ENCODE measurements around the gene PPFIBP1.

Gene PPFIBP1

GRCh38 chr12:27513155-27513824 is 10.7 kb upstream of the PPFIBP1 start:
- DNase-seq (ENCODE audit: low read depth in 2 of 2) = no peak

GRCh38 chr12:27515671-27516070 is 8.3 kb upstream of the PPFIBP1 start:
- no peak for DNase-seq (ENCODE audit: low read depth in 2 of 2)

DNA sequence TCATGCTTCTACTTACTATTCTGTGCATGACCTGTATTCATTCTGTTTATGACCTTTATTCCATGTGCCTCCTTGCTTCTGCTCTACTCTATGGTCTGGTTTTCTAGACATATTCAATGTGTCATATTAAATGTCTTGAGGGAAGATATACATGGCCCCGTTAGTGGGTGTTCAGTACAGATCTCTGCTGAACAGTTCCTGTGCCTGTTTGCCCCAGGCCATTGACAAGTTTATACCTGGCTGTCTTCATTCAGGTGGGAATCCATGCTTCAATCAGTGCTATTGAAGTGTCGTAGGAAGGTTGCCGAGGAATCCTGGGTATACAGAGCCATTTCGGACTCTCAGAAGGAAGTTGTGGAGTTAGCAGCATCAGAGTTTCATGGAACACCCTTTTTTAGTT is 7.4 kb upstream of the PPFIBP1 start:
- DNase-seq (ENCODE audit: low read depth in 2 of 2) = no peak

DNA sequence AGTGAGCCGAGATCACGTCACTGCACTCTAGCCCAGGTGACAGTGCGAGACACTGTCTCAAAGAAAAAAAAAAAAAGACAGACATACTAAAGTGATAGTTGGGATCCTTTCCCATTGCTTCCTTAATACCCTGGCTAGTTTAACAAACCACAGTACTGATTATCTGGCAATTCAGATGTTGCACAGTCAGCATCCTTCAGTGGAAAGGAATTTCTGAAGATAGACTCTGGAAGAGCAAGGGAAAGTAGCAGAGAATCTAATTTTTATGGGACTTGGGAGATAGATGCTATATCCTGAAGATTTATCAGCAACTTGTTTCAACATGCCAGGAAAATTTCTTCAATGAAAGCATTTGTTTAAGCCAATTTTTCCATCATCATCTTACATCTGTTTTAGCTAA is 6.5 kb upstream of the PPFIBP1 start:
- no peak for DNase-seq (ENCODE audit: low read depth in 2 of 2)

DNA sequence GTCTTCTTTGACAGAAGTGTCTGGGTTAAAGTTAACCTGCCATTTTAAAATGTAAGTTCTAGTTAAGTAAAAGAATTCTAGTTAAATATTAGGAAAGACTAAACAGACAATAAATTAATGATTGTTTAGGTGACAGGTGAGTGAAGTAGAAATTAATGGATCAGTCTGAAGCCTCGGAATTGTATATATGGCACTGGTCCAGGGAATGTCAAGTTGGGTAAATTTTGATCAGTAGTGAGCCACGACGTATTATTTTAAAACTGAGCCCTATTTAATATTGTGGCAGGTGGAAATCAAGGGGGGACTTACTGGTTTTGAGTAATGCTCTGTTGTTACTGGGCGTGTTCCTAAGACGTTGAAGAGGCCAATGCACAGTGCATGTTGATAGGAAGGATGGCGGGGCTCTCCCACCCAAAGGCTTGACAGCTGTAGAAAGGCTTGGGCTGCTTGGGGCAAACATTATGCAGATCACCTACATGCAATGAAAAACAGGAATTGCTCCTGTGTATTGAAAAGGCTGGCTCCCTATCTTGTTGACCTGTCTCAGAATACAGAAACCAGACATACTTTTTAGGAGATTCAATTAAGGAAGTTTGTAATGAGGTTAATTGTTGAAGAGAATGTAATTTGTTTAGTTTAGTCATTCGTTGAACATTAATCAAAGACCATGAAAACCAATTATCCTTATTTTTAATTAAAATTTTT is 5.9 kb upstream of the PPFIBP1 start:
- no peak for DNase-seq (ENCODE audit: low read depth in 2 of 2)

DNA sequence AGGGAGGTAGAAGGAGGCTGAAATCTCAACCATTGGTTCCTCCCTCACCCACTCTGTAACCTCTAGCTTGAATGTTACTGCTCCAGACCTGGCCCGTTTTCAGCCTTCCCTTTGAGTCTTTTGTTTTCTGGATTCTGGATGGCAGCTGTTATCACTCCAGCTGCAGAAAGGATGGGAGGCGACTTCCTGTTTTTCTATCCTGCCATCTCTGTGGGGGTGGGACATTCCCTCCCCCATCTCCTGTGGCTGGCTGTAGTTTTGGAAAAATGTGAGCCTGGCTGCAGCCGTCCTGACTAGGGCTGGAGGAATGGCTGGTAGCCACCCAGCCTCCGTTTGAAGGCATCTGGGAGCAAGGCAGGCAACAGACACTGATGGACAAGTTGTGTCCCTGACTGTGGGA is 2.9 kb upstream of the PPFIBP1 start:
- DNase-seq (ENCODE audit: low read depth in 2 of 2) = no peak

GRCh38 chr12:27521981-27522380 is 2.0 kb upstream of the PPFIBP1 start:
- no peak for DNase-seq (ENCODE audit: low read depth in 2 of 2)

- DNase-seq (ENCODE audit: low read depth in 2 of 2) = no peak
Measured at GRCh38 chr12:27523305-27523641, 733 bp upstream of the PPFIBP1 start.

GRCh38 chr12:27524494-27524835 is 459 bp downstream of the PPFIBP1 start:
- no peak for DNase-seq (ENCODE audit: low read depth in 2 of 2)

GRCh38 chr12:27524839-27525753 is 1.1 kb downstream of the PPFIBP1 start:
- peak in 1 of 2 experiments; percentile 47 for DNase-seq (ENCODE audit: low read depth in 2 of 2)

DNA sequence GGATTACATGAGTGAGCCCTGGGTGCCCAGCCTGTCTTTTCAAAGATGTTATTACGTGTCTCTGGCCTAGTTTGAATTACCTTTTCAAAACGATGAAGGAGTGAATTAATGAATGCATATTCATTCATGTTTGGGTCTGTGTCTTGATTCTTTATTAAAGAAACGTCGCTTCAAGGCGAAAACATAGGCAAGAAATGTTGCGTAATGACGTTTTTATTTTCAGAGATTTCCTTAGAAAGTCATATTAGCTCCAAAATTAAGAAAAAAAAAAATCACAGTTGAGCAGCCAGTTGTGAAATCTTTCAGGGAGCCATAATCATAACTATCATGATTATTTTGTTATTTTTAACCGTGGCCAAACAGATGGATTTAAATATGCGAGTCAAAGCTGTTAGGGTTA is 3.5 kb downstream of the PPFIBP1 start:
- no peak for DNase-seq (ENCODE audit: low read depth in 2 of 2)

DNA sequence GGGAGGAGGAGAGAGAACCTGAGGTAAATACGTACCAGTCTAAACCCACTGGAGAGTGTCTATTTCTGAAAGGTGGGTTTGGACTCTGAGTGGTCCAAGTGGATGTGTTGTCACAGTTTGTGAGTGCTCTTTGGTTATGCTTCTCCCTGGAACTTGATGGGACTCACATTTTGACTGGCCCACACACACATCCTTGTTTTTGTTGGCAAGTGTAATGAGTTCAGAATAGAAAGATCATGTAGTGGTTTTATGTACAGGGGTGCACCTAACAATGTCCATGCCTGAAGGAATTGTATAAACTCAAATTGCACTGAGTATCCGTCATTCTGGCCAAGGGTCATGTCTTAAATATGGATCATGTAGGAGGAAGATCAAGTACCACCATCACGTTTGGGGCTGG is 4.8 kb downstream of the PPFIBP1 start:
- no peak for DNase-seq (ENCODE audit: low read depth in 2 of 2)

DNA sequence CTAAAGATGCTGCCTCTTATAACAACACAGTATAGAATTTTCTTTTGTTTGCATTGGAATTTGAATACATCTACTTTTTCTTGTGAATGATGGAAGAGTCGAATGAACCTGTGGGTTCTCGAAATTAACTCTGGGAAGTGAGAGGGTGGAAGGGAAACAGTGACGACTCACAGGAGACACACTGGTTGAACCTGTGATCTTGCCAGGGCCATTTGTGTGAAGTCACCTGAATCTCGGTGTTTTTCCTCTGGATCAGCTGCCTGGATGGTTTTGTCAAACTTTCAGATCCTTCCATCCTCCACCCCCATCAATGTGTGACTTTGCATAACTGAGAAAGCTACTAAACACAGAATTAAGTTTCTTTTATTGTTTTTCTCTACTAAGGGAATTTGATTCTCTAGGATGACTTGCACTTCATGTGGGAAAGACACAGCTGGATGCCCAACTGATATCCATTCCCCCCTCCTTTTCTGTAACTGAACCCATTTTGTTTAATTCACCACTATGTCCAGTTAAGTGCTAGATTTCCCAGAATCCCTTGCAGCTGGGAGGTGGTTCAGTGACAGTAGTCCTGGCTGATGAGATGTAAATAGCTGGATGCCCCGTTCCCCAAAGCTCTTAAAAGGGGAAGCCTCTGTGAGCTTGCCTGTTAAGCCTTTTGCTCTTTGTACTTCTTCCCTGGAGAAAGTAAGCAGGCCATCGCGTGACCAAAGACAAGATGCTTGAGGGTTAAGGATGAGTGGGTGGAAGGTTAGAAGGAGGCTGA is 6.3 kb downstream of the PPFIBP1 start:
- no peak for DNase-seq (ENCODE audit: low read depth in 2 of 2)

DNA sequence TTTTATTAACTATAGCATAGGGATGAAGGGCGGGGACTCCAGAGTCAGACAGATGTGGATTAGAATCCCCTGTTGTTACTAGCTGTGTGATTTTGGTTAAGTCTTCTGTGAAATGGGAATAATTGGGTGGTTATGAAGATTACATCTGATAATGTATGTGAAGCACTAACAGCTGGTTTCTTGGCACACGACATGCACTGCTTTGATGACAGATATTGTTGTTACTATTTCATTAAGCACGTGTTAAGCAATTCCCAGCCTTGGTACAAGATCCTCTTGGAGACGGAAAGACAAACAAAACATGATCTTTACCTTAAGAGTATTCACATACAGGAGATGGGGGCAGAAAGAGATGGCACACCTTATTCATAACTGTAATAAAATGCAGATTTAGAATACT is 7.9 kb downstream of the PPFIBP1 start:
- DNase-seq (ENCODE audit: low read depth in 2 of 2) = no peak

DNA sequence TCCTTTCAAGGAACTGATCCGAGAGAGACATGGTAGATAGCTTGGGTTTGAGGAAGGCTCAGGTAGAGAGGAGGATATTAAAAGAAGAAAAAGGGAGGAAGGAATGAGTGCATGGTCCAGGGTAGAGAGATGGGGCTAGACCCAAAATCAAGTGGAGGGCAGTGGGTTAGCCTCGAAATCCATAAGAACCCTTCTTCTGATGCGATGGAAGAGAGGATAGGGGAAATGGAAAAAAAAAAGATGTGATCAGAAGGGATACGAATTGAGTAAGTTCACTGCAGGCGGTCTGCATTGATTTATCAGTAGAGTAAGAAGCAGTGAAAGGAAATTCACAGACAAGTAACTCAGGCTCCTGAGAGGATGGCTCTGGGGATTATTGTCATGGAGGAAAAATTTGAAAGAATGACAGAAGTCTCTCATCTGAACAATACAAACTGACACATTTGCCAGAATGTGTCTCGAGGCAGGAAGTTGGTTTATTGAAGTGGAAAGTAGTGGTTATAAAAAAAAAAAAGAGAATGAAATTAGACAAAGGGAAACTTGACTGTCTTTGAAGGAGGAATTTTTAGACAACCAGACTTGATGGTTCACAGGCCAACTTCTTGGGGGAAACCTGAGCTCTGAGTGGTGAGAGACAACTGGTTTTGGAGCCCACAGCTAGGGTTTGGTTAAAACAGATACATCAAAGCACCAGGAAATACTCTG is 10.2 kb downstream of the PPFIBP1 start:
- no peak for DNase-seq (ENCODE audit: low read depth in 2 of 2)

DNA sequence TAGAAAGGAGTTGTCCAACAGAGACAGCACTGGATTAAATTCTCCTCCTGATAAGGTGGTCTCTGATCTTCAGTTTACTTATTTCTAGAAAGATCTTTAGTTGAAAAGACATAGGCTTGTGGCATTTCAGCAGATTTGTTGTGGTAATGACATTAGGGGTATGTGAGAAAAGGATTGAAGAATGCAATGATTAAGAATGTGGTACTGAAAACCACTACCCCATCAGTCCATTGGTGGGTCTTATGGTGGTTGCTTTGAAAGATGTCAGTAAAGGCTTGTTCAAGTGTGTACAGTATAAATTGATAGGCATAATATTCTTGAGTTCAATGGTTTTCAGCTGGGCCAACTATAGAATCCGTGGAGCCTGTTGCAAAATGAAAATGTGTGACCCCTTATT is 10.8 kb downstream of the PPFIBP1 start:
- no peak for DNase-seq (ENCODE audit: low read depth in 2 of 2)

GRCh38 chr12:27535318-27535717 is 11.3 kb downstream of the PPFIBP1 start:
- DNase-seq (ENCODE audit: low read depth in 2 of 2) = no peak

DNA sequence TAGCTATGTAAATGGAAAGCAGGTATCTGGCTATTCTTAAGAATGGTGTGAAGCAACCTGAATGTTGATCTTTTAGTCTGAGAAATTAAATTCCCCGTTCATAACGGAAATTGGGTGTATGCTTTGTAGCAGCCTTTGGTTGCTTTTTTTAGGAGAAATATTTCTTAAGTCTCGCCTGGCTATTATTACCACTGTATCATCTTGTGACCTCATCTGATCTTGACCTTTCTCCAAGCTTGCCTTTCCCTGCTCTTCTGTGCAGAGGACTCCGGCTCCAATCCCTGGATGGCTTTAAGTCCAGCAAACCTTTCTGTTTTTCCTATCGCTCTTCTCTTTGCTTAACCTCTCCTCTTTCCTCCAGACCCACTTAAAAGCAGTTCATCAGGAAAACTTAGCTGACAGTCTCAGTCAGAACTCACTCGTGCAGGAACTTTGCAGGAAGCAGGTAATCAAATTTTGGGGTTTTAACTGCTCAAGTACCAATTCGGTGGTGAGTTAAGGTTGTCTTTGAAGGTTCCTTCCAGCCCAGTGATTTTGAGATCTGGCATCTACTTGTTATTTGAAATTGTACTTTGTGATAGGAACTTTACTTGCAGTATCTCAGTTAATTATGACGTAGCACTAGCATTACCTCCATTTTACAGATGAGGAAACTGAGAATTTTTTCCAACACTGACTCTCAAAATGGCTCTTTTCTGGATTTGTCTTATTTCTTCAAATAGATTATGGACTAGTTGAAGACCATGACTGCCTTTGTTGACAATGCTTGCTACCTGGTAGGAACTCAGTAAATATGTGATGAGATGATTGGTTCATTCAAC is 14.1 kb downstream of the PPFIBP1 start:
- DNase-seq (ENCODE audit: low read depth in 2 of 2) = no peak

DNA sequence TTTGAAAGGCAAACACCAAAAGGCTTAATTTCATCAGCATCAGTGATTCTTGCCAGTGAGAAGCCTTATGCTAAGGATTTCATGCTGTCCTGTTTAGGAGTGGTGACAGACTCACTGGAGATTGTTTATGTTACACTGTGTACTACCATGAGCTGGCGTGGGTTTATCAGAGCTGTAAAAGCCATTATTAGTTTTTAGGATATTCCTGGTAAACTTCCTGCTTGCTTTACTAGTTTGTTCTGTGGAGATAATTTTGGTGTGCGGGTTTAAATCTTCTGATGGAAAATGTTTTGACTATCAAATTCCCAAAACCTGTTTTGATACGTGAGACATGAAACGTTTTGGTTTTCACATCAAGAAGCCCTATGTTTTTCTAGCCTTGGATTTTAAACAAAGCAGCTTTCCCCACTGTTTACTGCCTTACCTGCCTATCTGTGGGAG is 15.2 kb downstream of the PPFIBP1 start:
- DNase-seq (ENCODE audit: low read depth in 2 of 2) = no peak

DNA sequence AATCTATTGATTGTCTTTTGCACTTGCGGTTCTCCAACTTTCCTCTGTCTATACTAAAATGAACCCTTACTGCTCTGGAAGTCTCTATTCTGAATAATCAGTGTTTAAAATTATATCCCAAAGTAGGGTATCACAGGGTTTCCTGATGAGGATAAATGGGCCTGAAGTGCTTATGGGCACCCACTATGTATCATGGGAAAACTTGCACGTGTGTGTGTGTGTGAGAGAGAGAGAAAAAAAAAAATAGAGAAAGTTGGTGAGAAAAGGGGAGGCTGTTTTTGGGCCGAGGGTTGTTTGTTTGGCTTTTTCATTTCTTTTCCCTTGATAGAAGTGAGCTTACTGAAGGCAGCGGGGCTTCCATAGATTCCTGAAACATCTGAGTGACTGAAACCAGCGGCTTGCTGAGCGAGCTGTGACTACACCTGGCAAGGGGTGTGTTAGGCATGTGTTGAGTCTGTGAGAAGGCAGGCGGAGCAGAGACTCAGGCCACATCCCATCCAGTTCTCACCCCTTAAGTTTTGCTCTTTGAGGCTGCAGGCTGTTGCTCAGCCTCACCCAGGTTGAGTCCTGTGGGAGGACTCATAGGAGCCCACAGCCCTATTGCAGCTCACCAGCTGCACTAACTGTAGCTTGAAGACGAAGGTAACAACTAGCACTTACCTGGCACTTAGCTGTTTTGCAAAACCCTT is 17.2 kb downstream of the PPFIBP1 start:
- no peak for DNase-seq (ENCODE audit: low read depth in 2 of 2)
